Testis (tissue), 3 donors: ENCODE results near the gene SCN9A. TPM values are rescaled to one million over a fixed set of nuclear protein-coding genes. Genes with fewer than 3 reads are reported as not detected.

Source experiments
- DNase-seq: peaks from one replicate; pipeline ENCODE4 v3.0.0-alpha.2; 2019
- H3K27ac ChIP-seq, 2 donors: fragments of 200-600 bp; sonication (generic); one replicate each; pipeline ENCODE4 v1.5.1; 2019
- H3K27me3 ChIP-seq: fragments of 200-600 bp; sonication (generic); one replicate; pipeline ENCODE4 v1.5.1; 2019
- H3K36me3 ChIP-seq: fragments of 200-600 bp; sonication (generic); one replicate; pipeline ENCODE4 v1.5.1; 2017; ENCODE audit warnings: low read depth; ENCODE audit errors: missing control alignments
- H3K4me1 ChIP-seq: fragments of 200-600 bp; sonication (generic); one replicate; pipeline ENCODE4 v1.5.1; 2019
- H3K4me3 ChIP-seq, 2 donors: fragments of 200-600 bp; sonication (generic); one replicate each; pipeline ENCODE4 v1.5.1; 2017 to 2019
- H3K9me3 ChIP-seq: fragments of 200-600 bp; sonication (generic); one replicate; pipeline ENCODE4 v1.5.1; 2017
- CTCF ChIP-seq, 3 experiments: fragments of 450-650 bp in 2 of 3; fragments of 200-600 bp in 1 of 3; sonication (generic) in 1 of 3; IDR thresholded peaks; one replicate each; pipeline ENCODE4 v1.5.1; 2016 to 2019; ENCODE audit warnings: antibody characterized with exemption in 3 of 3, mild to moderate bottlenecking in 2 of 3, moderate library complexity in 1 of 3
- POLR2A ChIP-seq: fragments of 450-650 bp; IDR thresholded peaks from one replicate; pipeline ENCODE4 v1.6.1; 2017; ENCODE audit warnings: antibody characterized with exemption, mild to moderate bottlenecking, moderate library complexity
- WGBS, 2 donors: methylation state at CpG; one replicate each; pipeline ENCODE4 v1.1.5; 2018; 5-methylcytosine and 5-hydroxymethylcytosine counted together
- intact Hi-C: fragments of 100-400 bp; cut with DNase I; formaldehyde crosslinking; loops from one replicate; pipeline ENCODE4 v1.15.1; 2023; ENCODE audit warnings: low total_unique reads
- polyA plus RNA-seq: library from polyadenylated mRNA; stranded (reverse); fragments of 350-450 nt; fragmentation: Illumina TruSeq; extraction: RNeasy Lipid Tissue Mini Kit (QIAGEN cat#74804); gene quantifications from one replicate; pipeline ENCODE4 v1.2.3, GENCODE V29; 2014; ENCODE audit warnings: low read depth, low replicate concordance; ENCODE audit not compliant: insufficient read depth
- total RNA-seq, 2 donors: library from RNA; depleted of rRNA; stranded (reverse); fragments of >200 nt; gene quantifications; one replicate each; pipeline ENCODE4 v1.2.3, GENCODE V29; 2016

Gene SCN9A
- total and polyA plus RNA-seq, 3 donors from 2014 or later: 7.3 to 117 (median 85.7) TPM

- H3K27ac ChIP-seq: no peak overlapping the region
- peak; percentile 75 for DNase-seq
- intact Hi-C loops: no loop called here
- no peaks in the 10 kb centered on the region for H3K9me3 ChIP-seq
- no peaks in the 10 kb centered on the region for H3K36me3 ChIP-seq
- TF ChIP-seq POLR2A (no peak), CTCF (IDR thresholded peaks at IDR 0.05) (peak in 2 of 3 experiments; percentile 48 to 49)
- no peaks in the 10 kb centered on the region for H3K4me1 ChIP-seq
- H3K27me3 ChIP-seq: no peaks in the 10 kb centered on the region
- H3K4me3 ChIP-seq: no peak overlapping the region
- WGBS, 2 donors: 28 to 54% methylated on average over 15 to 24 of the region's 24 CpGs
Measured at GRCh38 chr2:166180951-166181812, 194.6 kb downstream of the SCN9A start.

GRCh38 chr2:166179201-166179600 is 196.5 kb downstream of the SCN9A start:
- Histone ChIP-seq H3K4me3 (no peak overlapping the region), H3K36me3 (no peaks in the 10 kb centered on the region), H3K27me3 (no peaks in the 10 kb centered on the region), H3K9me3 (no peaks in the 10 kb centered on the region), H3K27ac (no peak overlapping the region), H3K4me1 (no peaks in the 10 kb centered on the region)
- intact Hi-C loops: no loop called here
- no peak for TF ChIP-seq POLR2A
- TF ChIP-seq CTCF (IDR thresholded peaks at IDR 0.05): no peak
- WGBS, 2 donors: 44 to 52% methylated on average over 3 of the region's 3 CpGs
- no peak for DNase-seq

GRCh38 chr2:166173263-166173662 is 202.5 kb downstream of the SCN9A start:
- no peaks in the 10 kb centered on the region for H3K4me1 ChIP-seq
- no peak for DNase-seq
- H3K27ac ChIP-seq: no peak overlapping the region
- intact Hi-C loops: no loop called here
- H3K36me3 ChIP-seq: no peaks in the 10 kb centered on the region
- no peak overlapping the region for H3K4me3 ChIP-seq
- no peak for TF ChIP-seq POLR2A
- no peak for TF ChIP-seq CTCF (IDR thresholded peaks at IDR 0.05)
- no peaks in the 10 kb centered on the region for H3K27me3 ChIP-seq
- H3K9me3 ChIP-seq: no peaks in the 10 kb centered on the region
- WGBS, 2 donors: 86 to 93% methylated on average over 2 of the region's 2 CpGs

GRCh38 chr2:166171216-166171615 is 204.5 kb downstream of the SCN9A start:
- intact Hi-C loops: no loop called here
- Histone ChIP-seq H3K9me3 (no peaks in the 10 kb centered on the region), H3K36me3 (no peaks in the 10 kb centered on the region), H3K4me1 (no peaks in the 10 kb centered on the region), H3K4me3 (no peak overlapping the region), H3K27ac (no peak overlapping the region), H3K27me3 (no peaks in the 10 kb centered on the region)
- DNase-seq: no peak
- TF ChIP-seq CTCF (IDR thresholded peaks at IDR 0.05) (no peak), POLR2A (no peak)
- WGBS, 2 donors: 62 to 66% methylated on average over 3 of the region's 3 CpGs

- Histone ChIP-seq H3K27me3 (no peaks in the 10 kb centered on the region), H3K4me1 (no peaks in the 10 kb centered on the region), H3K9me3 (no peaks in the 10 kb centered on the region), H3K36me3 (no peaks in the 10 kb centered on the region), H3K27ac (no peak overlapping the region), H3K4me3 (no peak overlapping the region)
- 85 to 92% methylated on average over 2 of the region's 2 CpGs for WGBS, 2 donors
- TF ChIP-seq CTCF (IDR thresholded peaks at IDR 0.05): no peak
- no peak for TF ChIP-seq POLR2A
- intact Hi-C loops: no loop called here
- no peak for DNase-seq
Measured at GRCh38 chr2:166170356-166170755, 205.4 kb downstream of the SCN9A start.
